COR-L47 (cell line): ENCODE measurements around the gene PPFIA1.

Experiments
- DNase-seq: peaks from one replicate; lab custom pipeline; 2025; lab: John Stamatoyannopoulos, UW

PPFIA1 gene

DNA sequence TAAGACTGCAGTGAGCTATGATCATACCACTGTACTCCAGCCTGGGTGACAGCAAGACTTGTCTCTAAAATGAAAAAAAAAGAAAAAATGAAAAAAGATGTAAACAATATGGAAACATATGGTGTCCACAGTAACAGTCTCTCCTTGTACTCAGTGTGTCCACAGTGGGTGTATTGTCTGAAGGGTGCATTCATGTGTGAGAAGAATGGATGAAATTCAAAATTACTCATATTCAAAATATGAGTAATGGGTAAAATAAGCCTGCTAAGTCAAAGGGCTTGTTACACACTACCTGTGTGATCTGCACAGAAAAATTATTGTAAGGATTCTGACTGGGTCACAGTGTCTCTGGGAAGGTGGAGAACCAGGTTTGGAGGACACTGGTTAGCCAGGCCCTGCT lies 26.9 kb downstream of the PPFIA1 start:
- DNase-seq, result no peak

DNA sequence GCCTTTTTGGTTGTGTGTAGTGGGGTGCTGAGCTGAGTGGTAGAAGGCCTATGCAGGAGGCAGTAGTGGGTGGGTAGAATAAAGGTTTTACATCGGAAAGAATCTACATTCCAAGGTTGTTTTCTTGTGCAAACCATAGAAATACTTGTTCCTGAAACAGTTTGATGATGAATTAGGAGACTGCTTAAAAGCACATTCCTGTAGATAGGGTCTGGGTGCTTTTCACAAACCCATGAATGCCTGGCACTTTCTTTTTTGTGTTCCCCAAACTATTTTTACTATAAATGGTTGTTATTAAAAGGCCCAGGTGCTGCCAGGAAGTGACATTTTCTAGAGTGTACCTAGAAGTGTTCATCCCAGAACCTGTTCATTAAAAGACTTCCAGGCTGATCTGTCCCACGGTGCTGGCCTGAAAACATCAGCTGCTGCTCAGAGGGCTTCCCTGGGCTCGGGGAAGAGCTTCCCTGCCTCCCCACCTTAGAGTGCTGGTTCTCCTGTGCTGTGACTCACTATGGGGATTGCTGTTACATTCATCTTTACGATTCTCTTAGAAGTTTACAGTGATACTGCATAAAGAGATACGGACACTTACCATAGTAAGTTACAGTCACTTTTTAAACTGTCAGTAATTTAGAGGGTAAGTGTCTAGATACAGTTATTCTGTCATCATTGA lies 27.9 kb downstream of the PPFIA1 start:
- no peak for DNase-seq

DNA sequence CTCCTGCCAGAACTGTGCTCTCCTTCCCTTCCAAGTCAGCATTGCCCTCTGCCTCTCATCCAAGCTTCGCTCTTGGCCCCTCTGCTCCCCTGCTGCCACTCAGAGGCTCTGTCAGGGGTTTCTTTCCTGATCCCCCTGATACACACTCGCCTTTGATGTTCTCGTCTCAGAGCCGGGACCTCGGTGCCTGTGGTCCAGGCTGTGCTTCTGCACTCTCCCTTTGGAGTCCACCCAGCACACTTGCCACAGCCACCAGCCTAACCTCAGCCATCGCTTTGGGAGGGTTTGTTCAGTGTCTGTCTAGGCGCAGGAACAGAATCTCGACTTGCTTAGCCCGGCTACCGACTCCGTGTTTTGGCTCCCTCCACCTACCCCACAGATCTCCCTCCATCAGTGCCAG lies 29.1 kb downstream of the PPFIA1 start:
- DNase-seq, result no peak

DNA sequence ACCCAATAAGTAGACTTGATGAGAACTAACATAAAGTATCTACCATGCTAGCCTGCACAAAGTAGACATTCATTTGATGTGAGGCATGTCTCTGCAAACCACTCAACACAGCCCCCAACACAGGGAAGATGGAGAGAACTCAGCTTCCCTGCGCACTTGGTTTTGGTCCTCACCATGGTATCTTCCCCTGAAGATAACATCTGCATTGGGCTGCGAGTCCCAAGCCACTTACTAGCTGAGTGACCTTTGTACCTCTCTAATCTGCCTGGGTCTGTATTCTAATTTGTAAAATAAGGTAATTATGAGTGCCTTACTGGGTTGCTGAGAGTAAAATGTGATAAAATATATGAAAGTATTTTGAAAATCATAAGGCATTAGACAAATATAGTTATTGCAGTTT lies 30.7 kb downstream of the PPFIA1 start:
- no peak for DNase-seq

DNA sequence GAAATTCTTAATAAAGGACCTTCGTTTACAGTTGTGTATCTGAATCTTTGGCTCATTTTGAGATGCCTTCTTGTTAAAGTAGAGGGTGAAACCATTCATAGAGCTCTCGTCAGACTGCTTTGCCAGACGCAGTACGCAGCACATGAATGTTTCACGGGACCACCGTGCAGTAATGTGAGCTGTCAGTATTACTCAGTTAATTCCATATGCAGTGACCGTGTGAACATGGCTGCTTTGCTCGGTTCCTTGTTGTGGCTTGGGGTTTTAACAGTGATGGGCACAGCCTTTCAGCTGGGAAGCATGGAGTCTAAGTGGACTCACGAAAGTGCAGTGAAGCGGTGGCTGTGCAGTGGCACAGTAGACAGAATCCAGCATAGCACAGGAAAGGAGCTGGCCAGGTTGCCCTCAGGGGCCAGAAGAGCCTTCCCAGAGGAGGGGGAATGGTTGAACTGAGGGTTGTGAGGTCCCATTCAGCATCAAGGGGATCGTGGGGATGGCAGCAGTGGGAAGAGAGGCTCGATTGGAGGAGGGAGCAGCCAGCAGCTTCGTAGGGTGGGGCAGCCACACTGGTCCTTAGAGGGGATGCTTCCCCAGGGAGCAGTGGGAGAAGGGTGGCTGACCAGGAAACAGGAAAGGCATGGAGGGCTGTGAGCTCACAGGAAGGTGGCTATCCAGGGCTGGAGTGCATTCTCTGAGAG lies 31.4 kb downstream of the PPFIA1 start:
- DNase-seq, result no peak

DNA sequence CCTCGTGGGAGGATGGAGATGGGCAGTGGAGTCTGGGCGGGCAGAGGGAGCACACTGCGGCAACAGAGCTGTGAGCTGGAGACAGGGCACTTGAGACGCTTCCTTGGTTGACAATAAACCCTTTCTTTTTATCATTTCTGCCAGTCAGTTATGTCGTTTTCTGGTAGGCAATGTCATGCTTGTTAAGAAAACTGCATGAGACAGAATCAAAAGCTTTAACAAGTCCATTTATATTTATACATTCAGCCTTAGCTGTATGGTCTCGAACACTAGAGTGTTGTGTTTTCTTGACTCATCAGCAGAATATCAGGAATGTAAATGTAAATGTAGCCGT lies 31.9 kb downstream of the PPFIA1 start:
- no peak for DNase-seq

DNA sequence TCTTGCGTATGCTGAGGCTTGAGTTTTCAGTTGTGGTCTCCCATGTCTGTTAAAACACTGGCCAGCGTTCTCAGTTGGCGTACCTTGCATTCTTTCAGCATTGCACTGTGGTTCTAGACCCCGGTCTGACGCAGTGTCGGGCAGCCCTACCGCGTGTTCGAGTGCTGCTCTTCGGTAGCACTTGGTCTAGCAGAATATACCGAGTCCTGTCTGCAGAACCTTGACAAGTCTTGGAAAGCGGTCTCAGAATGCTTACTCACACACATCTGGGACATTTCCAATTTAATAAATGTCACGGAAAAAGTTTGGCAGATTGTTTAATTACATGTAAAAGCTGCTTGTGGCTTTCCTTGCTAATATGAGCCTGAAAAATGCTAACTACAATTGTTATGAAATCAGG lies 32.6 kb downstream of the PPFIA1 start:
- DNase-seq, result no peak

DNA sequence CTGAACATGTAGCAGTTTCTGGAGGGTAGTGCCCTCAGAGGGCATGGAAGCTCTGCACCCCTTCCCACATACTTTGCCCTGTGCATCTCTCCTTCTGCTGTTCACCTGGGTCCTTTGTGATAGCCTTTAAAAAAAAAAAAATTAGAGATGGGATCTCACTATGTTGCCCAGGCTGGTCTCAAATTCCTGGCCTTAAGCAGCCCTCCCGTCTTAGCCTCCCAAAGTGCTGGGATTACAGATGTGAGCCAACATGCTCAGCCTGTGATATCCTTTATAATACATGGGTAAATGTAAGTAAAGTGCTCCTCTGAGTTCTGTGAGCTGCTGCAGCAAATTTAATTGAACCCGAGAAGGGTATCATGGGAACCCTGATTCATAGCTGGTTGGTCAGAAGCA lies 33.7 kb downstream of the PPFIA1 start:
- DNase-seq, result no peak

DNA sequence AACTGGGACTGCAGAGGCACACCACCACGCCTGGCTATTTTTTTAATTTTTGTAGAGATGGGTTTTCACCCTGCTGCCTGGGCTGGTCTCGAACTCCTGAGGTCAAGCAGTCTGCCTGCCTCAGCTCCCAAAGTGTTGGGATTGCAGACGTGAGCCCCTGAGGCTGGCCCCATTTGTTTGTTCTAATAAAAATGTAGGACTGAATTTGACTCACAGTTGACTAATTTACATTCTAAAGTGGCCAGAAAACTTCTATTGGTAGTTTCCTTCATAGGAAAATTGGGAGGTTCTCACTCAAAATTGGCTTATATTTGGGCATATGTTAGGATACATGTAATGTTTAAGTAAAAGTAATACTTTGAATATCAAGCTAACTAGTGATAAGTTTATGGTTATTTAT lies 35.0 kb downstream of the PPFIA1 start:
- no peak for DNase-seq

DNA sequence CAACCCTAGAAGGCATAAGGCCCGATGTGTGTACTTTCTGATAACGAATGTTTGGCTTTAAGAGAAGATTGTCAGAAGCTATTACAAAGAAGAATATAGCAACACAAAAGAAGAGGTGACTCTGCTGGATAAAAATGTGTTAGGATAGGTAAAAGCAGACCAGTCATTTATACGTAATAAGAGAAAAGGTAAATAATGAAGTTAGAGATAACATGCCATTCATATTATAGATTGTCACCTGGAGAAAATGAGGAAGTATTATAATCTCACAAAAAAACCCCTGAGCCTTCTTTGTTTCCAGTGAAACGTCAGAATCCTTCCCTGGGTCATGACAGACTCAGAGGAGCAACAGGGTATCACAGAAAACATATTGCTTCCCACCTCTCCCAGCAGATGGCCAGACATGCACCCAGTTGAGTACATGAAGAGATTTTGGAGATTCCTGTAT lies 36.1 kb downstream of the PPFIA1 start:
- peak; percentile 5 for DNase-seq

DNA sequence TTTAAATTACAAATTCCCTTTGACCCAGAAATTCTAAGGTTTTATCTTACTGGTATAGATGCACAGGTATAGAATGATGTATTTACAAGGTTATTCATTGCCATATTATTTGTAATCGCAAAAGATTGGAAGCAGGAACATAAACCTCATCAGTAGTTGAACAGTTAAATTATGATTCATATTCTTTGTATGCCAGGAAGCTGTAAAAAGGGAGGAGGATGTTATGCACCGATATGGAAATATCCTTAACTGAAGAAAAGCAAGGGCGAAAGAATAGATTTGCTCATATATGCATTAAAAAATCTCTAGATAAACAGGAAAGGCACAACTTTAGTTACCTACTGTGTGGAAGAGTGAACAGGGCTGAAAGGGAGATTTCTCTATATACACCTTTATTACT lies 36.7 kb downstream of the PPFIA1 start:
- no peak for DNase-seq

DNA sequence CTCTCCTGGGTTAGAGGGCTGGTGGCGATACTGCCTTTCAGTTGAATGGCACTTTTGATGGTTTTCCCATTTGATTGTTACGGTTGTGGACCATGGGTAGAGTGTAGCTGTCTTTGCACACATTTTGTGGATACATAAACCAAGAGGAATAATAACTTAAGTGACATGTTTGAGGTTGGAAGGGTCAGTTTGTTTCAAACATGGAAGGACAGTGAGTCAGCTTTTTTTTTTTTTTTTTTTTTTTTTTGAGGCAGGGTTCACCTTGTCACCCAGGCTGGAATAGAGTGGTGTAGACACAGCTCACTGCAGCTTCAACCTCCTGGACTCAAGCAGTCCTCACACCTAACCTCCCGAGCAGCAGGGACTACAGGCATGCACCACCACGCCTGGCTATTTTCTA lies 41.1 kb downstream of the PPFIA1 start:
- DNase-seq, result no peak

DNA sequence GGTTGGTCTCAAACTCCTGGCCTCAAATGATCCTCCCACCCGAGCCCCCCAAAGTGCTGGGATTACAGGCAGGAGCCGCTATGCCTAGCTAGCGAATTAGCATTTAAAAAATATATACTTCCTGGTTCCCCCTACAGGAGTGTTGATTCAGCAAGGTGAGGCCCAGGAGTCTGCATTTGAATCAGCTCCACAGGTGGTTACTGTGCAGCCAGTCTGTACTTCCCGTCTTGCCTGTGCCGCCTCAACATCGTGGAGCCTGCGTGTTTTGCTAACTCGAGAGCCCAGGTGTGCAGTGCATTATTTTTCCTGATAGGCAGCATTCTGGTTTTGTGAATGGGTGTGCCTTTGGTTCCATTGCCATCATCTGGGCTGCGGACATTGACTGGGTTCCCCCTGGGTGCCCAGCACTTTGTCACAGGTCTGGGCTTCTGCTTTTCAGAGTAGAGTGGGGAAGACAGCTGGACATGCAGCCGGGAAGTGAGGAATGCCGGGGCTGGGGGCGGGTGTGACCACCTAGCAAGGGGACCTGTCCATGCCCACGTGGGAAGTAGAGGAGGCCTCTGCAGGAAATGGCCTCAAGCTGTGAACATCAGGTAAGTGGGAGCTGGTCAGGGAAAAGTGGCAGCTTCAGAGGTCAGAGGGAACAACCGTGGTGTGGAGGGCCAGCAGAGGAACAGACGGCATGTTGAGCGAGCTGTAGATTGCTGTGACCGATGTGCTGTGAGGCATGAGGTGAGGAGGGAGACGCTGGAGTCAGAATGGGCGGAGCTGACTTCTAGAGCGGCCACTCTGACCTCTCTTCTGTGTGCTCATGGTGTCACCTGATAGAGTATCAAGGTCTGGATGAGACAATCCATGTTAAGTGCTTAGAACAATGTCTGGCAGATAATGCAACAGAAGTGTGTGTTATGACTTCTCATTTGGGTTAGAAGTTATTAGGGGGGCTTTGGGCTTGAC lies 42.2 kb downstream of the PPFIA1 start:
- no peak for DNase-seq

DNA sequence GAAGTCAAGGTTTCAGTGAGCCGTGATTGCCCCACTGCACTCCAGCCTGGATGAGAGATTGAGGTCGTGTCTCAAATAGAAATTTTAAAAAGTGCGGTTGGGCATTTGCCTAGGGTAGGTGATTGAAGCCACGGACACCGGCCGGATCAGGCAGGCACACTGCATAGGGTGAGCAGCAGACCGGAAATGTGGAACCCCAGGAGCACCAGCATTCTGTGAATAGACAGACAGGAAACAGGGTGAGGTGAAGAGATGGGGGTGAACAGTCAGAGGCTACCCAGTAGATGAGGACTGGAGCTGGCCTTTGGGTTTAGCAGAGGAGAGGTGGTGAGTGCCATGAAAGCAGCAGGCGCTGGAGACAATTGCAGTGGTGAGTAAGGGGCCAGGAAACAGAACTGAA lies 43.5 kb downstream of the PPFIA1 start:
- no peak for DNase-seq

DNA sequence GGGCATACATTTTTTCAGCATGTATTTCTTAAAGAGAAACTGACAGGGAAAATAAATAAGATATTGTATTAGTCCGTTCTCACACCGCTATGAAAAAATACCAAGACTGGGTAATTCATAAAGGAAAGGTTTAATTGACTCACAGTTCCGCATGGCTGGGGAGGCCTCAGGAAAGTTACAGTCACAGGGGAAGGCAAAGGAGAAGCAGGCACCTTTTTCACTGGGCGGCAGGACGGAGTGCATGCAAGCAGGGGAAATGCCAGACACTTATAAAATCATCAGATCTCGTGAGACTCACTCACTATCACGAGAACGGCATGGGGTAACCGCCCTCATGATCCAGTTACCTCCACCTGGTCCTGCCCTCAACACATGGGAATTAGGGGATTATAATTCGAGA lies 44.2 kb downstream of the PPFIA1 start:
- no peak for DNase-seq

DNA sequence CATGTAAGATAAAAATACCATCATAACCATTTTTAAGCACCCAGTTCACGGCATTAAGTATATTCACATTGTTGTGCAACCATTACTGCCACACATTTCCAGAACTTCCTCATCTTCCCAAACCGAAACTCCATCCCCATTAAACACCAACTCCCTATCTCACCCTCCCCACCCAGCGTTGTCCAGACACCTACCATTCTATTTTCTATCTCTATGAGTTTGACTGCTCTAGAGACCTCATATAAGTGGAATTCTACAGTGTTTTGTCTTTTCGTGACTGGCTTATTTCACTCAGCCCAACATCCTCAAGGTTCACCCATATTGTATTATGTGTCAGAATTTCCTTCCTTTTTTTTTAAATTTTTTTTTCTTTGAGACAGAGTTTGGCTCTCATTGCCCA lies 45.2 kb downstream of the PPFIA1 start:
- DNase-seq, result no peak

DNA sequence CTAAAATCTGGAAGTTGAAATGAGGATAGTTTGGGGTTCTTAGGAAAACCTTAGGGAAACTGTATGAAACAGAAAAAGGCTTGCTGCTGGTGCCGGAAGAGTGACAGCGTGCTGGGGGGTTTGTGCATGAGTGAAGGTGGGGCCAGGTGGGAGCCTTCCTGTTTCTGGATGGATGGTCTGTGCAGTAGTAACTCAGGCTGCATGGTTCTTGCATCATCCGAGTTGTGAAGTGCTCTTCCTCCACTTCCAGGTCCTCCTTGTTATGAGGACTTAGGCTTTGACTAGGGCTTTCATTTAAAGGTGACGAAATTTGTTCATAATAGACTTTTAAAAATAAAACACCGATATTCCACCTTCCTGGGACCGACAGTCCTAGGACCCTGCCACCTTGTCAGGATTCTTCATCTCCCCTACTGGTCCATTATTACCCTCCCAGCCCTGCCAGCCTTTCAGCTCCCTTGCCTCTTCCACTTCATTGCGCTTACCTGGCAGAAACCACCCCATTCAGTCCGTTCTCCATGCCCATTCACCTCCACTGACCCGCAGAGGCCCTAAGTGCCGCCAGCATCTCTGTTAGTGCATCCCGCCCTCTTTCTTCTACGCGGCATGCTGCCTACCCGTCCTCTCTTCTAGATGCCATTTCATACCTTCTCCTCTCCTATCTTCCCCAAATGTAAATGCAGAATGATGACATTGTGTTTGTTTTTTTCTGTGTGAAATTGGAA lies 47.3 kb downstream of the PPFIA1 start:
- no peak for DNase-seq

DNA sequence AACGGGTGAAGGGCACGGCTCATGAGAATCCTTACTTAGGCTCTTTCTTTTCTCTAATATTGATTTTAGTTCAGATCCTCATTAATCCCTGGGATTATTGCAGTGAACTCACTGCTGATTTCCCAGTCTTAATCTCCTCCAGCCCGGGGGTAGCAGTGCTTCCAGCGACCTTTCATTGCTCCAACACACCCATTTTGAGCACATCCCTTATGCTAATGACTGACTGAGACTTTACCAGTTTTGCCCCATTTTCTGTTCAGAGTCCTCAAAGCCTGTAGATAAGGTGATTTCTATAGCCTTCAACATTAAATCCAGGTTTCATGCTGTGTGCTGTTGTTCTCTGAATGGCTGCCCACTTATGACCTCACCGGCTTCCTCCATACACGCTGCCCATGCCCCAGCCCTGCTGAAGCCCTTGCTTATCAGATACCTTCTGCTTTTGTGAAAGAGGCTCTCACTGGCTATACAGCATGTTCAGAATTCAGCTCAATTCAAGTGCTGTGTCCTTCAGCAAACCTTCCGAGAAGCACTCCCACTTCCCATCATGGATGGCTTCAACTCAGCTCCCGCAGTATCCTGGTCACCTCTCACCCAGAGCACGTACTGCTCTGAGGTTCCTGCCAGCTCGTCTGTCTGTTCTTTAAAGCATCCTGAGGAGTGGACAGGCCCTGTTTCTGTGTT lies 49.0 kb downstream of the PPFIA1 start:
- DNase-seq, result no peak

DNA sequence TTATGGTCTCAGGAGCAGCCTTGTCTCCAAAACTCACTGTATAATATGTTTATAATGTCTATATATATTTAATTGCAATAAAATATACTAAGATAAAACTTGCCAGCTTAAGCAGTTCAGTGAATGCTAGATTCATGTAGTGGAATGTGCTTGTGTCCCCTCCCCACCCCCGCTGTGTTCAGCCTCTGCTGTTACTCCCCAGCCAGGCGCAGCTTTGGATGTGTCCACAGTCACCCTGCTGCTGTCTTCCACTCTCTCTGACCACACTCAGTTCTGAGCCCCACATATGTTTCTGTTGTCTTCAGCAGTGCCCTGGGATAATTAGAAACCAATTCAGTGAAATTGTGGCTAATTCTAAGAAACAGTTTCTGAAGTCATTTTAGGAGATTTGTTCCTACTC lies 52.2 kb downstream of the PPFIA1 start:
- DNase-seq, result no peak

DNA sequence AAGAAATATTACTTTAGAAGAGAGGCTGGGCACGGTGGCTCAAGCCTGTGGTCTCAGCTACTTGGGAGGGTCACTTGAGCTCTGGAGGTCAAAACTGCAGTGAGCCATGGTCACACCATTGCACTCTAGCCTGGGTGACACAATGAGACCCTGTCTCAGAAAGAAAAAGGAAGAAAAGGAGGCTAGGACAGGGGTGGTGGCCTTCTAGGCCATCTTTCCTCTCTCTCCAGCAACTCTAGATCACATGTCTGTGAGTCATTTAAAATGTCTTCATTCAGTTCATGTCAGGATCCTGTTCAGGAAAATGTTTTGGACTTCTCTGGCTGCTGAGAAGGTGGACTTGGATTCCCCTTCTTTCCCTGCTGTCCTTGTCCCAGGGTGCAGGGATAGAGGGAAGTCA lies 53.3 kb downstream of the PPFIA1 start:
- no peak for DNase-seq

DNA sequence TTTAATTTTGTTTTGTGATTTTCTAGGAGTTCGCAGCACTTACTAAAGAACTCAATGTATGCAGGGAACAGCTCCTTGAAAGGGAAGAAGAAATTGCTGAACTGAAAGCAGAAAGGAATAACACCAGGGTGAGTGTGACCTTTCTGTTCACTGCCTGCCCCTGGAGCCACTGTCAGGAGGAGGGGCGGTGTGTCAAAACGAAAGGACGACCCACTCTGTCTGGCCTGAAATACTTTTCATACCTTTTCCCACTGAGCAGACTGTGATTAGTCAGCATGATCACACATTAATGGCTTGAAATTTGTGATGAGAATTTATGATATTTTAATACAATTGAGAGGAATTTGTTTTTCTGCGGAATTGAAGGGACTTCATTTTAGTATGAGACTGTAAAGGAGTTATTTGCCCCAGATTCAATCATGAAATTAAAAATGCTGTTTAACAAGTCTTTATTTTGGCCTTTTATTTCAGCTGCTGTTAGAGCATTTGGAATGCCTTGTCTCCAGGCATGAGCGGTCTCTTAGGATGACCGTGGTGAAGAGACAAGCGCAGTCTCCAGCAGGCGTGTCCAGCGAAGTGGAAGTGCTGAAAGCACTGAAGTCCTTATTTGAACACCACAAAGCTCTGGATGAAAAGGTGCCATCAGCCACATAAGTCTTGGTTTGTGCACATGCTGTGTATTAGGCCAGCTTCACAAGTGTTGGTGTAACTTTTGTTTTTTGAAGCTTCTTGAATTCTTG lies 54.1 kb downstream of the PPFIA1 start:
- DNase-seq, result no peak
